Thyroid gland (tissue), 4 donors: ENCODE measurements around the gene MYLK.

Source experiments
- POLR2A ChIP-seq, 2 donors: fragments of 450-650 bp; IDR thresholded peaks; one replicate each; pipeline ENCODE4 v1.6.1; 2017; ENCODE audit warnings: antibody characterized with exemption in 2 of 2, mild to moderate bottlenecking in 2 of 2, moderate library complexity in 1 of 2
- TF ChIP-seq, protein P1 (sequence below), 6 experiments: fragments of 200-600 bp in 3 of 6; fragments of 450-650 bp in 3 of 6; sonication (generic) in 3 of 6; IDR thresholded peaks; one replicate each; pipeline ENCODE4 v1.5.1; 2016 to 2019; ENCODE audit warnings: antibody characterized with exemption in 6 of 6, mild to moderate bottlenecking in 2 of 6, inconsistent platforms in 1 of 6, moderate library complexity in 1 of 6

DNA sequence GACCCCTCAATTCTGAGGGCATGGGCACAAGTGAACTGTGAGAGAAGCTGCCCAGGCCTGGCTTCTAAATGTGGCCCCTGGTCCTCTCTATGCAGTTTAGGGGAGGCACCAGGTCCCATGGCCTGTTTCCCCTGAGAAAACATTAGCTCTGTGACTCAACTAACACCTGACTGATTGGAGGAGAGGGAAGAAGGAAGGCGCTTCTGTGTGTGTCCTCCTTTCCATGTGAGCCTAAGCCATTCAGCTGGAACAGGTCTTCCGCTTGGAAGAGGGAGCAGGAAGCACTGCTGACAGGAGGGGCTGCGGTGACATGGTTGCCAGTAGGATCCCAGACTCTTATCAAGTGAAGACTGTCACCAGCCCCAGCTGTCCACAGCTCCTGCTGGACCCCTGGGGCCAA lies 79.5 kb downstream of the MYLK start:
- TF ChIP-seq, protein P1, sequence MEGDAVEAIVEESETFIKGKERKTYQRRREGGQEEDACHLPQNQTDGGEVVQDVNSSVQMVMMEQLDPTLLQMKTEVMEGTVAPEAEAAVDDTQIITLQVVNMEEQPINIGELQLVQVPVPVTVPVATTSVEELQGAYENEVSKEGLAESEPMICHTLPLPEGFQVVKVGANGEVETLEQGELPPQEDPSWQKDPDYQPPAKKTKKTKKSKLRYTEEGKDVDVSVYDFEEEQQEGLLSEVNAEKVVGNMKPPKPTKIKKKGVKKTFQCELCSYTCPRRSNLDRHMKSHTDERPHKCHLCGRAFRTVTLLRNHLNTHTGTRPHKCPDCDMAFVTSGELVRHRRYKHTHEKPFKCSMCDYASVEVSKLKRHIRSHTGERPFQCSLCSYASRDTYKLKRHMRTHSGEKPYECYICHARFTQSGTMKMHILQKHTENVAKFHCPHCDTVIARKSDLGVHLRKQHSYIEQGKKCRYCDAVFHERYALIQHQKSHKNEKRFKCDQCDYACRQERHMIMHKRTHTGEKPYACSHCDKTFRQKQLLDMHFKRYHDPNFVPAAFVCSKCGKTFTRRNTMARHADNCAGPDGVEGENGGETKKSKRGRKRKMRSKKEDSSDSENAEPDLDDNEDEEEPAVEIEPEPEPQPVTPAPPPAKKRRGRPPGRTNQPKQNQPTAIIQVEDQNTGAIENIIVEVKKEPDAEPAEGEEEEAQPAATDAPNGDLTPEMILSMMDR (IDR thresholded peaks at IDR 0.05), result no peak
- no peak for TF ChIP-seq POLR2A (IDR thresholded peaks at IDR 0.05)
